GM12891 (cell line): ENCODE data around the gene PRICKLE1.

Source experiments
- POLR2A ChIP-seq: IDR thresholded peaks from 2 replicates; pipeline ENCODE4 v1.6.1; 2011; ENCODE audit warnings: low read depth, low read length, control low read depth
- POLR2AphosphoS5 ChIP-seq: IDR thresholded peaks from 2 replicates; pipeline ENCODE4 v1.6.1; 2011; ENCODE audit warnings: low read depth, low read length, control low read depth
- POU2F2 ChIP-seq: IDR thresholded peaks from 2 replicates; pipeline ENCODE4 v1.6.1; 2011; ENCODE audit warnings: low read depth, mild to moderate bottlenecking, control low read depth, low read length, moderate library complexity
- SPI1 ChIP-seq: IDR thresholded peaks from 2 replicates; pipeline ENCODE4 v1.6.1; 2011; ENCODE audit warnings: low read depth, low read length, control low read depth
- TAF1 ChIP-seq: IDR thresholded peaks from 2 replicates; pipeline ENCODE4 v1.6.1; 2011; ENCODE audit warnings: low read depth, low read length, control low read depth

GRCh38 chr12:42468341-42468821 lies 121.2 kb downstream of the PRICKLE1 start:
- TF ChIP-seq SPI1 (no peak), POLR2A (no peak), POLR2AphosphoS5 (no peak), TAF1 (no peak), POU2F2 (no peak)
